ENCODE measurements around the gene TEN1.

TEN1 gene

GRCh38 chr17:76007131-76007849 is 28.2 kb downstream of the TEN1 start:
- no peak for DNase-seq (ENCODE audit: low read depth)

- no peak for DNase-seq (ENCODE audit: low read depth)
These were observed 28.8 kb downstream of the TEN1 start for GRCh38 chr17:76007850-76008165.

GRCh38 chr17:76008208-76008607 is 29.2 kb downstream of the TEN1 start:
- no peak for DNase-seq (ENCODE audit: low read depth)

- no peak for DNase-seq (ENCODE audit: low read depth)
These were observed 29.8 kb downstream of the TEN1 start for GRCh38 chr17:76008630-76009425.

- no peak for DNase-seq (ENCODE audit: low read depth)
These were observed 30.4 kb downstream of the TEN1 start for GRCh38 chr17:76009447-76009846.

GRCh38 chr17:76009969-76010661 is 31.1 kb downstream of the TEN1 start:
- no peak for DNase-seq (ENCODE audit: low read depth)

GRCh38 chr17:76011951-76012350 is 32.9 kb downstream of the TEN1 start:
- DNase-seq (ENCODE audit: low read depth), result no peak

- no peak for DNase-seq (ENCODE audit: low read depth)
These were observed 34.4 kb downstream of the TEN1 start for GRCh38 chr17:76013377-76013932.

- peak; percentile 65 for DNase-seq (ENCODE audit: low read depth)
These were observed 35.3 kb downstream of the TEN1 start for GRCh38 chr17:76014100-76014924.

GRCh38 chr17:76014925-76015261 is 35.9 kb downstream of the TEN1 start:
- DNase-seq (ENCODE audit: low read depth), result no peak

GRCh38 chr17:76017481-76018339 is 38.7 kb downstream of the TEN1 start:
- DNase-seq (ENCODE audit: low read depth), result no peak

GRCh38 chr17:76018340-76018680 is 39.3 kb downstream of the TEN1 start:
- no peak for DNase-seq (ENCODE audit: low read depth)

- DNase-seq (ENCODE audit: low read depth), result no peak
These were observed 39.8 kb downstream of the TEN1 start for GRCh38 chr17:76018801-76019200.

GRCh38 chr17:76019833-76020467 is 40.9 kb downstream of the TEN1 start:
- DNase-seq (ENCODE audit: low read depth), result no peak

- DNase-seq (ENCODE audit: low read depth), result no peak
These were observed 43.2 kb downstream of the TEN1 start for GRCh38 chr17:76022285-76022684.

- DNase-seq (ENCODE audit: low read depth), result no peak
These were observed 44.2 kb downstream of the TEN1 start for GRCh38 chr17:76022973-76023899.

- no peak for DNase-seq (ENCODE audit: low read depth)
These were observed 44.8 kb downstream of the TEN1 start for GRCh38 chr17:76023900-76024237.

- no peak for DNase-seq (ENCODE audit: low read depth)
These were observed 45.3 kb downstream of the TEN1 start for GRCh38 chr17:76024353-76024752.

- DNase-seq (ENCODE audit: low read depth), result no peak
These were observed 46.3 kb downstream of the TEN1 start for GRCh38 chr17:76025294-76025693.

- no peak for DNase-seq (ENCODE audit: low read depth)
These were observed 47.7 kb downstream of the TEN1 start for GRCh38 chr17:76026714-76027158.
